GM19438 (cell line): ENCODE measurements around the gene CX3CL1.
"Not testable (repeated sequence)": the region's sequence is repeated elsewhere in the genome, so short reads cannot be mapped to it uniquely, and the experiment has no call there.

Source experiments
- ATAC-seq: cut with Tn5 transposase; IDR thresholded peaks from one replicate; pipeline ENCODE4 v1.9.1; 2021; ENCODE audit warnings: low read depth; ENCODE audit not compliant: unreplicated experiment

CX3CL1 gene

GRCh38 chr16:57356547-57356946, 15.7 kb upstream of the CX3CL1 start:
- ATAC-seq: no peak

- ATAC-seq: peak; percentile 48
Observed at GRCh38 chr16:57357330-57358085, 14.8 kb upstream of the CX3CL1 start.

GRCh38 chr16:57358086-57358420, 14.2 kb upstream of the CX3CL1 start:
- no peak for ATAC-seq

GRCh38 chr16:57358527-57359095, 13.7 kb upstream of the CX3CL1 start, which contains the start of gene CCL22:
Gene CCL22, plus strand, starts transcription at chr16:57358783. Its CDS starts 34 bp downstream, at chr16:57358817.
- no peak for ATAC-seq

- no peak for ATAC-seq
Observed at GRCh38 chr16:57360321-57360935, 11.9 kb upstream of the CX3CL1 start.

- ATAC-seq: no peak
Observed at GRCh38 chr16:57361404-57361803, 10.9 kb upstream of the CX3CL1 start.

- ATAC-seq: no peak
Observed at GRCh38 chr16:57364143-57364542, 8.1 kb upstream of the CX3CL1 start.

GRCh38 chr16:57366544-57367040, 5.7 kb upstream of the CX3CL1 start:
- no peak for ATAC-seq

- no peak for ATAC-seq
Observed at GRCh38 chr16:57367116-57367752, 5.1 kb upstream of the CX3CL1 start.

- no peak for ATAC-seq
Observed at GRCh38 chr16:57371494-57372371, 557 bp upstream of the CX3CL1 start.

- no peak for ATAC-seq
Observed at GRCh38 chr16:57373117-57373947, 1.0 kb downstream of the CX3CL1 start.

GRCh38 chr16:57374067-57374534, 1.8 kb downstream of the CX3CL1 start:
- no peak for ATAC-seq

- not testable (repeated sequence) for ATAC-seq
Observed at GRCh38 chr16:57374925-57375465, 2.7 kb downstream of the CX3CL1 start.

GRCh38 chr16:57376313-57376818, 4.1 kb downstream of the CX3CL1 start:
- no peak for ATAC-seq

- peak; percentile 67 for ATAC-seq
Observed at GRCh38 chr16:57377080-57377841, 5.0 kb downstream of the CX3CL1 start.

GRCh38 chr16:57379579-57379978, 7.3 kb downstream of the CX3CL1 start:
- ATAC-seq: no peak

GRCh38 chr16:57380671-57381462, 8.6 kb downstream of the CX3CL1 start:
- ATAC-seq: no peak
